DOHH2 (cell line): ENCODE measurements around the gene ACOT9.

ENCODE experiments used
- EZH2phosphoT487 ChIP-seq: fragments of 200-600 bp; sonication (generic); IDR thresholded peaks from 2 replicates; pipeline ENCODE4 v1.6.1; 2017; ENCODE audit warnings: borderline replicate concordance, mild to moderate bottlenecking, antibody characterized with exemption, low read length, moderate library complexity, mixed read lengths
- TF ChIP-seq, protein P1 (sequence below): fragments of 200-600 bp; sonication (generic); IDR thresholded peaks from one replicate; pipeline ENCODE4 v1.5.1; 2014; ENCODE audit warnings: antibody characterized with exemption, mild to moderate bottlenecking, low read depth, low read length; ENCODE audit not compliant: poor library complexity, severe bottlenecking

DNA sequence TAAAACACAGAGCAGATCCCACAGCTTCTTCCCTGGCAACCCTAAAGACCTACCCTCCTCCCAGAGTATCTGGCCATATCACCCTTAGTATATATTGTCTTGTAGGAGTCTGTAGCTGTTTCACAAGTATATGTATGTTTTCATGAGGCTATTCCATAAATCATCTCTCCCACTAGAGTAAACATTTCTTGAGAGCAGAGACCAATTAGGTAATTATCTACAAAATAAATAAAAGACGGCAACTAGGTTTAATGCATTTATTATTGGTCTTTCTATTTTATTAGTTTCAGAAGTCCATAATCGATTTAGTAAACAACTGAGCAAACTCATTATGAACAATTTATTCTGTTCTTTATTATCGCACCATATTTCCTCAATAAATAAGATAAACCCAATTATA is 7.0 kb downstream of the ACOT9 start:
- TF ChIP-seq, protein P1, sequence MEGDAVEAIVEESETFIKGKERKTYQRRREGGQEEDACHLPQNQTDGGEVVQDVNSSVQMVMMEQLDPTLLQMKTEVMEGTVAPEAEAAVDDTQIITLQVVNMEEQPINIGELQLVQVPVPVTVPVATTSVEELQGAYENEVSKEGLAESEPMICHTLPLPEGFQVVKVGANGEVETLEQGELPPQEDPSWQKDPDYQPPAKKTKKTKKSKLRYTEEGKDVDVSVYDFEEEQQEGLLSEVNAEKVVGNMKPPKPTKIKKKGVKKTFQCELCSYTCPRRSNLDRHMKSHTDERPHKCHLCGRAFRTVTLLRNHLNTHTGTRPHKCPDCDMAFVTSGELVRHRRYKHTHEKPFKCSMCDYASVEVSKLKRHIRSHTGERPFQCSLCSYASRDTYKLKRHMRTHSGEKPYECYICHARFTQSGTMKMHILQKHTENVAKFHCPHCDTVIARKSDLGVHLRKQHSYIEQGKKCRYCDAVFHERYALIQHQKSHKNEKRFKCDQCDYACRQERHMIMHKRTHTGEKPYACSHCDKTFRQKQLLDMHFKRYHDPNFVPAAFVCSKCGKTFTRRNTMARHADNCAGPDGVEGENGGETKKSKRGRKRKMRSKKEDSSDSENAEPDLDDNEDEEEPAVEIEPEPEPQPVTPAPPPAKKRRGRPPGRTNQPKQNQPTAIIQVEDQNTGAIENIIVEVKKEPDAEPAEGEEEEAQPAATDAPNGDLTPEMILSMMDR: no peak
- TF ChIP-seq EZH2phosphoT487: no peak
